ENCODE results near the gene ARMC6. TPM values are rescaled to one million over a fixed set of nuclear protein-coding genes. Genes with fewer than 3 reads are reported as not detected.
A peak's percentile ranks its signal among the peaks of the same experiment; 100 is the strongest.

The ARMC6 gene
- total RNA-seq, 4 donors from 2014 or later: 14.4 to 34.9 (median 26.0) TPM

- Histone ChIP-seq H3K36me3 (peaks cover 65% of the 10 kb centered on the region), H3K27ac (no peak overlapping the region), H3K4me3 (no peak overlapping the region), H3K9me3 (no peaks in the 10 kb centered on the region), H3K4me1 (peaks cover 28% of the 10 kb centered on the region), H3K27me3 (no peaks in the 10 kb centered on the region)
- 93% methylated on average over 9 of the region's 9 CpGs for WGBS
- TF ChIP-seq POLR2A (IDR thresholded peaks at IDR 0.05) (no peak), POLR2AphosphoS5 (IDR thresholded peaks at IDR 0.05) (no peak), EP300 (IDR thresholded peaks at IDR 0.05) (no peak), CTCF (IDR thresholded peaks at IDR 0.05) (no peak)
- no peak for DNase-seq (ENCODE audit: low spot score in 2 of 2)
These were observed 4.9 kb upstream of the ARMC6 start for GRCh38 chr19:19028526-19028925.

- WGBS: 71% methylated on average over 5 of the region's 5 CpGs
- Histone ChIP-seq H3K27me3 (no peaks in the 10 kb centered on the region), H3K36me3 (peaks cover 34% of the 10 kb centered on the region), H3K4me1 (peaks cover 31% of the 10 kb centered on the region), H3K4me3 (peak overlapping the region; percentile 83), H3K9me3 (no peaks in the 10 kb centered on the region), H3K27ac (no peak overlapping the region)
- DNase-seq (ENCODE audit: low spot score in 2 of 2): no peak
- TF ChIP-seq CTCF (IDR thresholded peaks at IDR 0.05) (no peak), POLR2AphosphoS5 (IDR thresholded peaks at IDR 0.05) (no peak), EP300 (IDR thresholded peaks at IDR 0.05) (no peak), POLR2A (IDR thresholded peaks at IDR 0.05) (no peak)
These were observed 1.5 kb upstream of the ARMC6 start for GRCh38 chr19:19031891-19032290.

- H3K4me3 ChIP-seq: peak overlapping the region; percentile 83
- DNase-seq (ENCODE audit: low spot score in 2 of 2): peak in 1 of 2 donors; percentile 91
- H3K9me3 ChIP-seq: no peaks in the 10 kb centered on the region
- peaks cover 30% of the 10 kb centered on the region for H3K4me1 ChIP-seq
- peaks cover 27% of the 10 kb centered on the region for H3K36me3 ChIP-seq
- H3K27me3 ChIP-seq: no peaks in the 10 kb centered on the region
- 3% methylated on average over 15 of the region's 31 CpGs for WGBS
- peak overlapping the region; percentile 92 for H3K27ac ChIP-seq
- TF ChIP-seq EP300 (IDR thresholded peaks at IDR 0.05): no peak
- TF ChIP-seq CTCF (IDR thresholded peaks at IDR 0.05): no peak
- TF ChIP-seq POLR2AphosphoS5 (IDR thresholded peaks at IDR 0.05): no peak
- no peak for TF ChIP-seq POLR2A (IDR thresholded peaks at IDR 0.05)
These were observed 805 bp upstream of the ARMC6 start for GRCh38 chr19:19032420-19033175.

- peak overlapping the region; percentile 92 for H3K27ac ChIP-seq
- DNase-seq (ENCODE audit: low spot score in 2 of 2): no peak
- H3K4me1 ChIP-seq: peaks cover 30% of the 10 kb centered on the region
- no peaks in the 10 kb centered on the region for H3K27me3 ChIP-seq
- H3K36me3 ChIP-seq: peaks cover 27% of the 10 kb centered on the region
- peak overlapping the region; percentile 83 for H3K4me3 ChIP-seq
- H3K9me3 ChIP-seq: no peaks in the 10 kb centered on the region
- TF ChIP-seq POLR2A (IDR thresholded peaks at IDR 0.05) (no peak), POLR2AphosphoS5 (IDR thresholded peaks at IDR 0.05) (no peak), CTCF (IDR thresholded peaks at IDR 0.05) (no peak), EP300 (IDR thresholded peaks at IDR 0.05) (no peak)
- WGBS: no CpG with 5 or more reads among the region's 32 CpGs
These were observed 302 bp upstream of the ARMC6 start for GRCh38 chr19:19033176-19033425.

- Histone ChIP-seq H3K9me3 (no peaks in the 10 kb centered on the region), H3K36me3 (peaks cover 15% of the 10 kb centered on the region), H3K27ac (peak overlapping the region; percentile 92), H3K27me3 (no peaks in the 10 kb centered on the region), H3K4me3 (peak overlapping the region; percentile 83), H3K4me1 (peaks cover 30% of the 10 kb centered on the region)
- WGBS: 7% methylated on average over 10 of the region's 10 CpGs
- TF ChIP-seq POLR2AphosphoS5 (IDR thresholded peaks at IDR 0.05): no peak
- TF ChIP-seq EP300 (IDR thresholded peaks at IDR 0.05): no peak
- TF ChIP-seq CTCF (IDR thresholded peaks at IDR 0.05): no peak
- no peak for TF ChIP-seq POLR2A (IDR thresholded peaks at IDR 0.05)
- no peak for DNase-seq (ENCODE audit: low spot score in 2 of 2)
These were observed 811 bp downstream of the ARMC6 start for GRCh38 chr19:19034204-19034624.

Measured in suprapubic skin (tissue), 4 donors.